ENCODE results near the gene FSTL5.

GRCh38 chr4:162131256-162131655, 32.5 kb downstream of the FSTL5 start:
- peak; percentile 32 for TF ChIP-seq CTCF (IDR thresholded peaks at IDR 0.05; ENCODE audit: poor library complexity)
- TF ChIP-seq EZH2 (IDR thresholded peaks at IDR 0.05; ENCODE audit: borderline replicate concordance) = no peak

All from hepatocyte (in vitro differentiated cells).